OCI-LY3 (cell line): ENCODE results near the gene EIF4EBP3.

Source experiments
- H2AFZ ChIP-seq: fragments of 200-600, 300-600 bp; shearing (Covaris generic); 2 replicates; pipeline ENCODE4 v1.6.0; 2014; ENCODE audit warnings: antibody characterized with exemption, low read depth, low read length
- H3K27ac ChIP-seq: fragments of 200-600, 300-600 bp; sonication (generic); 2 replicates; pipeline ENCODE4 v1.5.1; 2014; ENCODE audit warnings: mild to moderate bottlenecking, low read length, moderate library complexity, mixed read lengths
- H3K27me3 ChIP-seq: fragments of 200-600, 300-600 bp; sonication (generic); 2 replicates; pipeline ENCODE4 v1.6.1; 2014; ENCODE audit warnings: low read depth, low read length, mixed read lengths
- H3K36me3 ChIP-seq: fragments of 200-600, 300-600 bp; sonication (generic); replicated peaks from 2 replicates; pipeline ENCODE3; 2014; ENCODE audit warnings: low read depth, low read length, mixed read lengths
- H3K4me1 ChIP-seq: fragments of 300-600, 200-600 bp; sonication (generic); 2 replicates; pipeline ENCODE4 v1.6.1; 2014; ENCODE audit warnings: low read length, mixed read lengths
- H3K4me2 ChIP-seq: fragments of 200-600, 300-600 bp; sonication (generic); 2 replicates; pipeline ENCODE4 v1.6.1; 2014; ENCODE audit warnings: low read length, mixed read lengths
- H3K4me3 ChIP-seq: fragments of 300-600, 200-600 bp; sonication (generic); 2 replicates; pipeline ENCODE4 v1.5.1; 2014; ENCODE audit warnings: antibody characterized with exemption, mild to moderate bottlenecking, low read length, moderate library complexity
- H3K79me2 ChIP-seq: fragments of 300-600, 200-600 bp; shearing (Covaris generic); 2 replicates; pipeline ENCODE4 v1.6.1; 2014; ENCODE audit warnings: mild to moderate bottlenecking, low read length, mixed read lengths
- H3K9ac ChIP-seq: fragments of 300-600, 200-600 bp; shearing (Covaris generic); 2 replicates; pipeline ENCODE4 v1.6.0; 2014; ENCODE audit warnings: mild to moderate bottlenecking, low read length, moderate library complexity
- H3K9me3 ChIP-seq: fragments of 200-600, 300-600 bp; shearing (Covaris generic); 2 replicates; pipeline ENCODE4 v1.6.1; 2014; ENCODE audit warnings: low read length, mixed read lengths; ENCODE audit not compliant: insufficient read depth
- H4K20me1 ChIP-seq: fragments of 200-600, 300-600 bp; sonication (generic); 2 replicates; pipeline ENCODE4 v1.6.1; 2016; ENCODE audit warnings: low read length, mixed read lengths; ENCODE audit not compliant: insufficient read depth
- EZH2phosphoT487 ChIP-seq: fragments of 200-600 bp; shearing (Covaris generic); IDR thresholded peaks from 2 replicates; pipeline ENCODE4 v1.6.1; 2018; ENCODE audit warnings: antibody characterized with exemption, mixed run types, low read depth
- TF ChIP-seq, protein P1 (sequence below): fragments of 200-600, 300-600 bp; sonication (generic); IDR thresholded peaks from 2 replicates; pipeline ENCODE4 v1.5.1; 2014; ENCODE audit warnings: antibody characterized with exemption, low read length, low read depth

The EIF4EBP3 gene

DNA sequence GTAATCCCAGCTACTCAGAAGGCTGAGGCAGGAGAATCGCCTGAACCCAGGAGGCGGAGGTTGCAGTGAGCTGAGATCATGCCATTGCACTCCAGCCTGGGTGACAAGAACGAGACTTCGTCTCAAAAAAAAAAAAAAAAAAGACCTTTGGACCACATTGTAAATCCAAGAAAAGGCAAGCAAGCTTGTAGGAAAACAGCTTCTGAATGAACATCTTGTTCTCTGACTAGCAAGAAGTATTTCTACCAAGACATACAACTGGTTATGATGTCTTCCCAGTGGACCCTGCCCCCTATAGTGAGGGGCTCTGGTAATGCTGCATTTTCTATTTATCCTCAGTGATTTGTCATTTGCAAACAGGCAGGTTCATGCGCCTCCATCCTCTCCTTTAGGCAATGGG lies 4.5 kb upstream of the EIF4EBP3 start:
- H3K9ac ChIP-seq, result no peak overlapping the region
- H3K79me2 ChIP-seq, result no peaks in the 10 kb centered on the region
- H3K27me3 ChIP-seq, result no peaks in the 10 kb centered on the region
- H3K27ac ChIP-seq, result no peak overlapping the region
- H2AFZ ChIP-seq, result no peak overlapping the region
- H3K9me3 ChIP-seq, result no peaks in the 10 kb centered on the region
- H3K4me1 ChIP-seq, result peaks cover 14% of the 10 kb centered on the region
- no peak for TF ChIP-seq EZH2phosphoT487
- TF ChIP-seq, protein P1, sequence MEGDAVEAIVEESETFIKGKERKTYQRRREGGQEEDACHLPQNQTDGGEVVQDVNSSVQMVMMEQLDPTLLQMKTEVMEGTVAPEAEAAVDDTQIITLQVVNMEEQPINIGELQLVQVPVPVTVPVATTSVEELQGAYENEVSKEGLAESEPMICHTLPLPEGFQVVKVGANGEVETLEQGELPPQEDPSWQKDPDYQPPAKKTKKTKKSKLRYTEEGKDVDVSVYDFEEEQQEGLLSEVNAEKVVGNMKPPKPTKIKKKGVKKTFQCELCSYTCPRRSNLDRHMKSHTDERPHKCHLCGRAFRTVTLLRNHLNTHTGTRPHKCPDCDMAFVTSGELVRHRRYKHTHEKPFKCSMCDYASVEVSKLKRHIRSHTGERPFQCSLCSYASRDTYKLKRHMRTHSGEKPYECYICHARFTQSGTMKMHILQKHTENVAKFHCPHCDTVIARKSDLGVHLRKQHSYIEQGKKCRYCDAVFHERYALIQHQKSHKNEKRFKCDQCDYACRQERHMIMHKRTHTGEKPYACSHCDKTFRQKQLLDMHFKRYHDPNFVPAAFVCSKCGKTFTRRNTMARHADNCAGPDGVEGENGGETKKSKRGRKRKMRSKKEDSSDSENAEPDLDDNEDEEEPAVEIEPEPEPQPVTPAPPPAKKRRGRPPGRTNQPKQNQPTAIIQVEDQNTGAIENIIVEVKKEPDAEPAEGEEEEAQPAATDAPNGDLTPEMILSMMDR, result no peak
- H3K4me2 ChIP-seq, result no peak overlapping the region
- no peak overlapping the region for H3K4me3 ChIP-seq
- peaks cover 3% of the 10 kb centered on the region; the same call in 1 of the 2 replicates for H4K20me1 ChIP-seq
- peaks cover 41% of the 10 kb centered on the region for H3K36me3 ChIP-seq

DNA sequence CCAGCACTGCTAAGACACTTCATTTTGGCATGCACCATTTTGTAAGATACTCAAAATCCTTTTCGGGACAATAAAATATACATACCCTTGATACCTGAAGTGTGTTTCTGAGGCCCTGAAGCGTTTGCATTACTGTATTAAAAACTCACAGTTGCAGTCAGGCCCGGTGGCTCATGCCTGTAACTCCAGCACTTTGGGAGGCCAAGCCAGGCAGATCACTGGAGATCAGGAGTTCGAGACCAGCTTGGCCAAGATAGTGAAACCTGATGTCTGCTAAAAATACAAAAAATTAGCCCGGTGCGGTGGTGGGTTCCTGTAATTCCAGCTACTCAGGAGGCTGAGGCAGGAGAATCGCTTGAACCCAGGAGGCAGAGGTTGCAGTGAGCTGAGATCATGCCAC lies 2.5 kb upstream of the EIF4EBP3 start:
- Histone ChIP-seq H2AFZ (no peak overlapping the region), H3K27me3 (no peaks in the 10 kb centered on the region), H3K4me2 (no peak overlapping the region), H3K27ac (no peak overlapping the region), H4K20me1 (peaks cover 3% of the 10 kb centered on the region; the same call in 1 of the 2 replicates), H3K9ac (no peak overlapping the region), H3K4me1 (peaks cover 14% of the 10 kb centered on the region), H3K9me3 (no peaks in the 10 kb centered on the region), H3K36me3 (peaks cover 35% of the 10 kb centered on the region), H3K79me2 (no peaks in the 10 kb centered on the region), H3K4me3 (no peak overlapping the region)
- TF ChIP-seq EZH2phosphoT487, result no peak
- TF ChIP-seq, protein P1, result no peak

DNA sequence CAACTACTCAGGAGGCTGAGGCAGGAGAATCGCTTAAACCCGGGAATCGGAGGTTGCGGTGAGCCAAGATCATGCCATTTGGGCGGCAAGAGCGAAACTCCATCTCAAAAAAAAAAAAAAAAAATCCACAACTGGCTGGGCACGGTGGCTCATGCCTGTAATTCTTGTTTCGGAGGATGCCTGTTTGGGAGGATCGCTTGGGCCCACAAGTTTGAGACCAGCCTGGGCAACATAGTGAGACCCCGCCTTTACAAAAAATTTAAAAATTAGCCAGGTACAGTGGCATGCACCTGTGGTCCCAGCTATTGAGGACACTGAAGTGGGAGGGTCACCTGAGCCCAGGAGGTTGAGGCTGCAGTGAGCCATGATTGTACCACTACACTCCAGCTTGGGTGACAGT lies 1.9 kb upstream of the EIF4EBP3 start:
- TF ChIP-seq, protein P1, result no peak
- TF ChIP-seq EZH2phosphoT487, result no peak
- H3K4me3 ChIP-seq, result no peak overlapping the region
- no peak overlapping the region for H3K27ac ChIP-seq
- no peak overlapping the region for H3K4me2 ChIP-seq
- peaks cover 14% of the 10 kb centered on the region for H3K4me1 ChIP-seq
- H3K36me3 ChIP-seq, result peaks cover 33% of the 10 kb centered on the region
- H2AFZ ChIP-seq, result no peak overlapping the region
- H3K79me2 ChIP-seq, result no peaks in the 10 kb centered on the region
- H3K9ac ChIP-seq, result no peak overlapping the region
- no peaks in the 10 kb centered on the region for H3K9me3 ChIP-seq
- peaks cover 3% of the 10 kb centered on the region; the same call in 1 of the 2 replicates for H4K20me1 ChIP-seq
- H3K27me3 ChIP-seq, result no peaks in the 10 kb centered on the region

DNA sequence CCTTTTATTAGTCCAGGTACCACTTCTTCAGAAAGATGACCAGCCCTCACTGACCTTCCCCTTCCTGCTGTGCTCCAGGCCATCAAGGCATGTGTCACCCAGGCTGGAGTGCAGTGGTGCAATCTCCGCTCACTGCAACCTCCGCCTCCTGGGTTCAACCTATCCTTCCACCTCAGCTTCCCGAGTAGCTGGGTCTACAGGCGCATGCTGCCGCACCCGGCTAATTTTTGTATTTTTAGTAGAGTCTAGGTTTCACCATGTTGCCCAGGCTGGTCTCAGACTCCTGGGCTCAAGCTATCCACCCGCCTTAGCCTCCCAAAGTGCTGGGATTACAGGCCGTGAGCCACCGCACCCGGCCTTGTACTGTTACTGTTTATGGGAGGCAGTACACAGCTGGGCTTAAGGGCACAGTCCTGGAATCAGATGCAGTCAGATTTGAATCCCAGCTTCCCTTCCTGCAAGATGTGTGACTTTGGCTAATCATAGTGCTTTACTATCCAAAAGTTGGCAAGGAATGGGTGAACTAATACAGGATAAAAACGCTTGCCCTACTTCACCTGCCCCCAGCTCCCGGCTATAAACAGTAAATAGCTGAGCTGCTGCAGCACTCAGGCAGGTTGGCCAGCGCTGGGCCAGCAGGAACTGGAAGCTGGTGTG lies 483 bp upstream of the EIF4EBP3 start:
- Histone ChIP-seq H3K4me3 (no peak overlapping the region), H3K9ac (no peak overlapping the region), H3K27ac (no peak overlapping the region), H3K9me3 (no peaks in the 10 kb centered on the region), H3K4me2 (no peak overlapping the region), H4K20me1 (no peaks in the 10 kb centered on the region), H3K36me3 (peaks cover 32% of the 10 kb centered on the region), H3K79me2 (peaks cover 5% of the 10 kb centered on the region), H2AFZ (no peak overlapping the region), H3K4me1 (peaks cover 1% of the 10 kb centered on the region; the same call in 1 of the 2 replicates), H3K27me3 (no peaks in the 10 kb centered on the region)
- TF ChIP-seq EZH2phosphoT487, result no peak
- TF ChIP-seq, protein P1, result no peak
